Epithelial cell of esophagus (primary cell): ENCODE measurements around the gene BBOX1.
"Not testable (repeated sequence)": the region's sequence is repeated elsewhere in the genome, so short reads cannot be mapped to it uniquely, and the experiment has no call there.

Source experiments
- DNase-seq: peaks from one replicate; pipeline ENCODE4 v3.0.0; 2010; ENCODE audit warnings: low read depth
- H3K4me3 ChIP-seq: 2 replicates; pipeline ENCODE4 v1.5.1; 2011; ENCODE audit warnings: mild to moderate bottlenecking, low read length, control low read depth
- TF ChIP-seq, protein P1 (sequence below): IDR thresholded peaks from 2 replicates; pipeline ENCODE4 v1.5.1; 2011; ENCODE audit warnings: low read depth, mild to moderate bottlenecking, low read length, control low read depth, inconsistent platforms; ENCODE audit not compliant: insufficient read depth; ENCODE audit errors: missing control alignments

BBOX1 gene, protein sequence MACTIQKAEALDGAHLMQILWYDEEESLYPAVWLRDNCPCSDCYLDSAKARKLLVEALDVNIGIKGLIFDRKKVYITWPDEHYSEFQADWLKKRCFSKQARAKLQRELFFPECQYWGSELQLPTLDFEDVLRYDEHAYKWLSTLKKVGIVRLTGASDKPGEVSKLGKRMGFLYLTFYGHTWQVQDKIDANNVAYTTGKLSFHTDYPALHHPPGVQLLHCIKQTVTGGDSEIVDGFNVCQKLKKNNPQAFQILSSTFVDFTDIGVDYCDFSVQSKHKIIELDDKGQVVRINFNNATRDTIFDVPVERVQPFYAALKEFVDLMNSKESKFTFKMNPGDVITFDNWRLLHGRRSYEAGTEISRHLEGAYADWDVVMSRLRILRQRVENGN

GRCh38 chr11:27040302-27041115 is at the start of gene BBOX1:
BBOX1 (plus strand) TSS chr11:27040815; CDS start chr11:27055431, 14,616 bp downstream.
- peak; percentile 96 for DNase-seq
- TF ChIP-seq, protein P1, sequence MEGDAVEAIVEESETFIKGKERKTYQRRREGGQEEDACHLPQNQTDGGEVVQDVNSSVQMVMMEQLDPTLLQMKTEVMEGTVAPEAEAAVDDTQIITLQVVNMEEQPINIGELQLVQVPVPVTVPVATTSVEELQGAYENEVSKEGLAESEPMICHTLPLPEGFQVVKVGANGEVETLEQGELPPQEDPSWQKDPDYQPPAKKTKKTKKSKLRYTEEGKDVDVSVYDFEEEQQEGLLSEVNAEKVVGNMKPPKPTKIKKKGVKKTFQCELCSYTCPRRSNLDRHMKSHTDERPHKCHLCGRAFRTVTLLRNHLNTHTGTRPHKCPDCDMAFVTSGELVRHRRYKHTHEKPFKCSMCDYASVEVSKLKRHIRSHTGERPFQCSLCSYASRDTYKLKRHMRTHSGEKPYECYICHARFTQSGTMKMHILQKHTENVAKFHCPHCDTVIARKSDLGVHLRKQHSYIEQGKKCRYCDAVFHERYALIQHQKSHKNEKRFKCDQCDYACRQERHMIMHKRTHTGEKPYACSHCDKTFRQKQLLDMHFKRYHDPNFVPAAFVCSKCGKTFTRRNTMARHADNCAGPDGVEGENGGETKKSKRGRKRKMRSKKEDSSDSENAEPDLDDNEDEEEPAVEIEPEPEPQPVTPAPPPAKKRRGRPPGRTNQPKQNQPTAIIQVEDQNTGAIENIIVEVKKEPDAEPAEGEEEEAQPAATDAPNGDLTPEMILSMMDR = no peak
- peak within 1 kb of the TSS; percentile 52 for H3K4me3 ChIP-seq

DNA sequence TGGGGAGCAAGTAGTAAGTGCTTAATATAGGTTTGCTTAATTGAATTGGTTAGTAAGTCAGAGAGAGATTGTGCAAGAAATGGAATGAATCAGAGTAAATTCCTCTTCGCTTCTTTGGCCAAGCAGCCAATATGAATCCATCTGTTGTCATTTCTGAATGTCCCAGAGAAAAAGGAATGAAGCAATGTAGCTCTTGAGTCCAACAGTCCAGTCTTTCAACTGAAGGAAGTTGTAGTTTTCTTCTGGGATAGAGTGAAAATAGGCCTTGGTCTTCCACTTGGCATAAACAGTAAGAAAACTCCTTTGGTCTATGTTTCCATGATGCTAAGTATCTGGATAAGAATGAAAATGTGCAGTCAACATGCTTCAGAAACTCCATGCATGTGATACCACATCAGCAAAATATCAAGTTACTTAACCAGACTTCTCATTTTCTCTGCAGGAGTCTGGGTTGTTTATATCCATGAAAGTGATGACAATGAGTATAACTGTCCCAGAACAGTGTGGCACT is 48.5 kb upstream of the BBOX1 start:
- H3K4me3 ChIP-seq = no peak overlapping the region
- DNase-seq = peak; percentile 90
- TF ChIP-seq, protein P1 = no peak

DNA sequence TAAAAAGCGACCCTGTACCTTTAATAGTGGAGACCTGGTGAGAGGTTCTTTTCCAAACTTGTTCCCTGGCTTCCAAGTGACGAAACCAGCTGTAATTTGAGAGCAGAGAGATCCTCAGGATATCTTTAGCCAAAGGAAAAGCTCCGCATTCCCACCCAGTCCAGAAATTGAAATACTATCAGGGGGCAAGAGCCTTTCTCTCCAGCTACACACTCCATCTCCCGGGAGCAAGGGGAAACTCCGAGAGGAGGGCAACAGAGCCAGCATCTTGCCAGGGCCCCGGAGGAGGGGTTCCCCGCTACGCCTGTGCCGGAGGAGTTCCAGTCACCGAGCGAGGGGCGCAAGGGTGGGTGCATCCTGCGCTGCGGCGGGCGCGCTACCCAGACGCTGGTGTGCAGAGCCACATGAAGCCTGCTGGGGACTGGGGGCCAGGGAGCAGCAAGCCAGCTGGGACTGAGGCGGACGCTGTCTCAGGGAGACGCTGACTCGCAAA is 46.6 kb upstream of the BBOX1 start, which contains the start of gene FIBIN:
Gene FIBIN (plus strand): TSS at position 148 of the 493 bp plus-strand sequence. CDS start 415 bp downstream, outside the sequence.
- H3K4me3 ChIP-seq = peak within 1 kb of the TSS; percentile 62
- TF ChIP-seq, protein P1 = no peak
- DNase-seq = peak; percentile 31

GRCh38 chr11:26994631-26995095 is 46.0 kb upstream of the BBOX1 start:
- TF ChIP-seq, protein P1 = no peak
- no peak for DNase-seq
- H3K4me3 ChIP-seq = peak overlapping the region; percentile 62

GRCh38 chr11:26995701-26996460 is 44.7 kb upstream of the BBOX1 start:
- no peak for DNase-seq
- TF ChIP-seq, protein P1 = no peak
- H3K4me3 ChIP-seq = no peak overlapping the region

- TF ChIP-seq, protein P1 = no peak
- no peak for DNase-seq
- no peak overlapping the region for H3K4me3 ChIP-seq
Measured at GRCh38 chr11:26997378-26997777, 43.2 kb upstream of the BBOX1 start.

DNA sequence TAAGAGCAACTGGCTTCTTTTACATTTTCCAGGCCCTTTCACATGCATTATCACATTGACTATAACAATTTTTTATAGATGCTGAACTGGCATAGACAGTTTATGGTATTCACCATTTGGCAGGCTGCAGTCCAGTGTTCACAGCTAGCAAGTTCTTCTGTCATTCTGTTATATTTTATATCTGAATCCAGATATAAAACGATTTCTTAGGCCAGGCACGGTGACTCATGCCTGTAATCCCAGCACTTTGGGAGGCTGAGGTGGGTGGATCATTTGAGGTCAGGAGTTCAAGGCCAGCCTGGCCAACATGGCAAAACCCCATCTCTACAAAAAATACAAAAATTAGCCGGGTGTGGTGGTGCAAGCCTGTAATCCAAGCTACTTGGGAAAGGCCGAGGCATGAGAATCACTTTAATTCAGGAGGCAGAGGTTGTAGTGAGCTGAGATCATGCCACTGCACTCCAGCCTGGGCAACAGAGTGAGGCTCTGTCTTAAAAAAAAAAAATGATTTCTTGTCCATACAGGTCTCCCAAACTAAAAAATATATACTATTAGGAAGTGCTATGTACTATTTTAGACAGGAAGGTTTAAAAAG is 39.4 kb upstream of the BBOX1 start:
- not testable (repeated sequence) for DNase-seq, H3K4me3 ChIP-seq
